Tibial nerve (tissue), 4 donors: ENCODE results near the gene C1orf210.

Experiments used
- CTCF ChIP-seq, 5 experiments: fragments of 200-600 bp in 3 of 5; fragments of 450-650 bp in 2 of 5; sonication (generic) in 3 of 5; IDR thresholded peaks; one replicate each; pipeline ENCODE4 v1.5.1; 2016 to 2019; ENCODE audit warnings: antibody characterized with exemption in 5 of 5, mild to moderate bottlenecking in 3 of 5, moderate library complexity in 2 of 5
- EP300 ChIP-seq, 2 donors: sonication (generic); formaldehyde crosslinking; IDR thresholded peaks; one replicate each; pipeline ENCODE4 v1.6.1; 2017; ENCODE audit warnings: antibody characterized with exemption in 2 of 2, mild to moderate bottlenecking in 1 of 2

- TF ChIP-seq CTCF (IDR thresholded peaks at IDR 0.05) (no peak), EP300 (IDR thresholded peaks at IDR 0.05) (no peak)
Measured at GRCh38 chr1:43303471-43304313, 18.3 kb upstream of the C1orf210 start.
